Measurements from ENCODE around the gene RTCB.
"Not testable (repeated sequence)": the region's sequence is repeated elsewhere in the genome, so short reads cannot be mapped to it uniquely, and the experiment has no call there.

Gene RTCB

GRCh38 chr22:32385681-32386080 lies 26.4 kb downstream of the RTCB start:
- DNase-seq: no peak

DNA sequence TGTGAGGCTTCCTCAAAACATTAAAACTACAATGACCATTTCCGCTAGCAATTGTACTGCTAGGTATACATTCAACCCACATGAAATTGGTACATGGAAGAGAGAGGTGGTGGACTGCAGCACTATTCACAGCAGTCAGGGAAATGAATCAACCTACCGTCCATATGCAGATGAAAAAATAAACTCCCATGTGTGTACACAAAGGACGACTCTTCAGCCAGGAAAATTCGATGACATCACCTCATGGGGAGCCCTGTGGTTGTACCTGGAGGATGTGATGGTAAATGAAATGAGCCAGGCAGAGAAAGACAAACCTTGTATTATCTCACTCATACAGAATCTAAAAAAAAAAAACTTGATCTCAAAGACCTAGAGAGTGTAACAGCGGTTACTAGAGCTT lies 31.1 kb downstream of the RTCB start:
- no peak for DNase-seq

- no peak for DNase-seq
Measured at GRCh38 chr22:32378707-32379272, 33.3 kb downstream of the RTCB start.

DNA sequence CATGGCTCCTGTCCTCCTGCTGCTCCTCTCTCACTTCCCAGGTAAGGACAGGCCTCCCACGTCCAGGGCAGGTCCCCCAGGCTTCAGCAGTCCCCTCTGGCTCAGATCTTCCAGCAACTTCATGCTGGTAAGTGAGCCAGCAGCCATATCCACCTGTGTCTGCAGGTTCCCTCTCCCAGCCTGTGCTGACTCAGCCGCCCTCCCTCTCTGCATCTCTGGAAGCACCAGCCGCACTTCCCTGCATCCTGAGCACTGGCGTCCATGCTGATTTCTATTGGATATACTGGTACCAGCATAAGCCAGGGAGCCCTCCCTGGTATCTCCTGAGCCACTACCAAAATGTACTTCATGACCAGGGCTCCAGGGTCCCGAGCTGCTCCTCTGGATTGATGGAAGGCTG lies 35.4 kb downstream of the RTCB start:
- DNase-seq: no peak

GRCh38 chr22:32375678-32376450 lies 36.2 kb downstream of the RTCB start:
- no peak for DNase-seq

DNA sequence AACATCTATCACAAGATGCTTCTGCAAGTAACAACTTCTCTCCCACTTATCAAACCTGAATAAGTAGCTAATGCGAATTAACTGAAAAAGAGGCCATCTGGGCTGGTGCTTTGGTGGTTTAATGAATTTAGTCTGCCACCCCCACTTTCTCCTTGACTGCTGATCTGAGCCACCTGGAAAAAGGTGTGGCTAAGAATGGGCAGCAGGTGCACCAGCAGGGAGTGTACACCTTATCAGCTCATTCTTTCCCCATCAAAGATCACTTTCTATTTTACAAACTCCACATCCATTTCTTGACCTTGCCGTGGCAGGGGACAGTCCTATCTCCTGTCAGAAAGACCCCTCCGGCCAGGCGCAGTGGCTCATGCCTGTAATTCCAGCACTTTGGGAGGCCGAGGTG lies 47.8 kb downstream of the RTCB start:
- DNase-seq: no peak

DNA sequence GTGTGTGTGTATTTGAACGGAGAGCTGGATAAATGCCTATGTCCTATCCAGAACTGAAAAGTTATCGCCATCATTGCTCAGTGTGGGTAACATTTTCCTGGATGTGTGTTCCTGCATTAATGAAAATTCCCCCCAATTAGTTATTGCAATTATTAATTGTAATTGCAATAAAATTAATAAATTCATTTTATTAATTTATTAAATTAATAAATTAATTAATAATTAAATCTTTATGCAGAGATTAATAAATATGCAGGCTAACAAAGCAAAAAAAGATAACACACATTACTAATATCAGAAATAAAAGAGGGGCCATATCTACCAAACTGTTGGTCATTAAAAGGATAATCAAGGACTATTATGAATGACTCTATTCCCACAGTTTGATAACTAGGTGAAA lies 50.8 kb downstream of the RTCB start:
- no peak for DNase-seq

GRCh38 chr22:32360096-32360495 lies 52.0 kb downstream of the RTCB start:
- DNase-seq: not testable (repeated sequence)

DNA sequence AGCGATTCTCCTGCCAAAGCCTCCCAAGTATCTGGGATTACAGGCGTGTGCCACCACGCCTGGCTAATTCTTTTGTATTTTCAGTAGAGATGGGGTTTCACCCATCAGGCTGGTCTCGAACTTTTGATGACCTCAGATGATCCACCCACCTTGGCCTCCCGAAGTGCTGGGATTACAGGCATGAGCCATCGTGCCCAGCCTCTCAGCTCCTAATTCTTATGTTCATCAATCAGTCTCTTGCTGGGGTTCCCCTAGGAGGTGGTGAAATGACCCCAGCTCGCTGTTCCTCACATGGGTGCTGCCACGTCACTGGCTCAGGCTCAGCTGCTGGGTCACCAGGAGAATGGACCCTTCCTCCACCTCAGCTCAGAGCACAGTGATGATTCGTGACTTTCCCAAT lies 54.5 kb downstream of the RTCB start, which contains the start of gene RFPL3:
Gene RFPL3, plus strand, starts transcription at position 301 of the 400 bp plus-strand sequence. CDS start 205 bp downstream, outside the sequence.
- DNase-seq: not testable (repeated sequence)

DNA sequence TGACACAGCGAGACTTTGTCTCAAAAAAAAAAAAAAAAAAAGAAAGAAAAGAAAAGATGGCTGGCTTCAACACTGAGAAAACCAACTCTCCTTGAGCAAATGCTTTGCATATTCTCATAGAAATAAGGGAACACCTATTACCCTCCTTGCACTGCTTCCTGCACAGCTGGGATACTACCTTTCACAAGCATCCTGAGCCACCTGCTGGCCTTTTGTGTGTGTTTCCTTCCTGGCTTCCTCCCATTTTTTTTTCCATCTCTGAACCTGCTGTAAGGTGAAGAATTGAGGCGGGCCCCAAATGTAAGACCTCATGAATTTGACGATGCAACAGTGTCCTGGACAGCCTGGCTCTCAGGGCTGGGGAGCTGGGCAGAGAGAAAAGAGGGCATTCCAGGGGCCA lies 56.3 kb downstream of the RTCB start:
- no peak for DNase-seq

- DNase-seq: no peak
Measured at GRCh38 chr22:32354360-32355351, 57.4 kb downstream of the RTCB start.

DNA sequence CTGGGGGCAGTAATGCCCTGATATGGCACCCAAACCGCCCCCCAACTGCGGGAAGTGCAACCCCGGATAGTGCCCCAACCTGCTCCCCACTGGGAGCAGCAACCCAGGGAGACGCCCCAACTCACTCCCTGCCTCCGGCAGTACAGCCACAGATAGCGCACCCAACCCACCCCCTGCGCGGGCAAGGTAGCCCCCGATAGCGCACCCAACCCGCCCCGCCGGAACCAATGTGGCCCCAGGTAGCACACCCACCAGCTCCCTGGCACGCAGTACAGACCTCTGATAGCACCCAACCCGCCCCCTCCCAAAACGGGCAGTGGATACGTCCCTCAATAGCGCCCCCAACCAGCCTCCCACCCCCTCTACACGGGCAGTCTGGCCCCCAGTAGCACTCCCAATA lies 58.2 kb downstream of the RTCB start:
- no peak for DNase-seq

DNA sequence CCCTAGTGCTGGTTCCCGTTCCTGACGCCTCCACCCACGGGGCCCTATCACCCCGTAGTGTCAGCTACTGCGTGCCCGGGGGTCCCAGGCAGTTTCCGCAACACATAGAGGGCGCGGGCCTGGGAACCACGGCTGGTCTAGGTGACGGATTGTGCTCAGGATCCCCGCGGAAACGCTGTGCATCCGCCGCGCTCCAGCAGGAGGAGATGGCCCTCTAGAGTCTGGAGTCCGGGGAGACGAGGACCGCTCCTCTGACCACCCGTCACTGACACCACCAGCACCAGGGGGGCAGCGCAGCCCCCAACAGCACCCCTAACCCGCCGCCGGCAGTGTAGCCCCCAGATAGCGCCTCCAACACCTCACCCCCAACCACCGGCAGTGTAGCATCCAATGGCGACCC lies 58.8 kb downstream of the RTCB start:
- DNase-seq: no peak

DNA sequence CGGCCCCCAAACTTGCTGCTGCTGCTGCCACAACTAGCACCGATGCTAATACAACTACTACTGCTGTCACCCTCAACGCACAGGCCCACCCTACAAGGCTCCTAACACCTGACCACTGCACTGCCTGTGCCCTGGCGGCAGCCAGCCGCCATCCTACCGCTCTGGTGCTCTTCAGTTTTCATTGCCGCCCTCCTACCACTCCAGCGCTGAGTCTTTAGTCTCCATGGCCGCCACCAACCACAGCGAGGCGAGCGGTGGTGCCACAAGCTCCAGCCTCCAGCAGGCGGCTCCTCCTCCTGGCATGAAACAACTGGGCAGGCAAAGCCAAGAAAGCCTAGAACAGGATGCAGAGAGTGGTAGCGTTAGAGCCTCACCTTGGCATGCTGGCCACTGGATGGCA lies 59.4 kb downstream of the RTCB start:
- DNase-seq: no peak

DNA sequence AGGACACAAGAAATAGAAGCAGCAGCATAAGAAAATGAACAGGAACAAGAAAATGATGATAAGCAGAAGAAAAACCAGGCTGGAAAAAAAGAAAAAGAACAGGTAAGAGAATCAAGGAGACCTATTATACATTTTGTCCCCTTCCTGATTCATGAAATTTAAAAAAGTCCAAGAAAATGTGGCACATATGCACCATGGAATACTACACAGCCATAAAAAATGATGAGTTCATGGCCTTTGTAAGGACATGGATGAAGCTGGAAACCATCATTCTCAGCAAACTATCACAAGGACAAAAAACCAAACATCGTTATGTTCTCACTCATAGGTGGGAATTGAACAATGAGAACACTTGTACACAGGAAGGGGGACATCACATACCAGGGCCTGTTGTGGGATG lies 60.2 kb downstream of the RTCB start:
- DNase-seq: not testable (repeated sequence)

DNA sequence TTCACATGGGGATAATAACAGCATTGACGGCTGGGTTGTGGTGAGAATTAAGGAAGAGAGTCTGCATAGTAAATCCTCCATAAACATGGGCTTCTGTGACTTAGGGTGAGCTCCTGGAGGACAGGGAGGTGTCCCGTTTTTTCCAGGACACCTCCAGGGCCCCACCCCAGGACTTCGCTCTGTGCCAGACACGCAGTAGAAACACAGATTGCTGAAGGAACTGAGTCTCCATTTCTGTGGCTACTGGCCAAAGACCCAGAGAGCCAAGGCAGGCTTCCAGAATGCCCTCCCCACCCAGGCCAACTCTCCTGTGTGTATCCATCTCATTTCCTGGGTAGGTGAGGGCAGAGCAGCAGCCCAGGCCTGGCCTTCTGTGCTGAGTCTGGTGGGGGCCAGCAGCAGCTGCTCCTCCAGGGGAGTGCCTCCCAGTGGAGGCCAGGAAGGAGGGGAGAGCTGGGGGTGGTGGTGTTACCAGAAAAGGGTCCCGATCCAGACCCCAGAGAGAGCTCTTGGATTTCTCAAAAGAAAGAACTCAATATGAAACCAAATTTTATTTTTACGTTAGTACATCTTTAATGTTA lies 63.9 kb downstream of the RTCB start:
- DNase-seq: no peak

DNA sequence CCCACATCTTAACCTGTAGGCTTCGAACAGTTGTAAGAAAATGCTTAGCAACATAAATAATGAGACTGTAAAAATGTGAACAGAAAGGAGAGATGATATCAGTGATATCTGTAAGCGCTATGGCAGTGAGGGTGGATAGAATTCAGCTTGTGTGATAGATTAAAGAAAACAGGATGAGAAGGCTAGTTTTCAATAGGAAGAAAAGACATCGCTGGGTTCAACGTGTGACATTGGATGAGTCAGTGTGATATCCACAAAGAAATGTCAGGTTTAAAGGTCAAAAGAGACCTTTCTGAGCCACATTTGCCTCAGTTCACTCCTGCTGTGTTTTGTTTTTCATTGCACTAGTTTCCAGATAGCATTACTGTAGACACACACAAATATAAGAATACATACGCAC lies 68.1 kb downstream of the RTCB start:
- no peak for DNase-seq

- DNase-seq: no peak
Measured at GRCh38 chr22:32342977-32343376, 69.1 kb downstream of the RTCB start.

DNA sequence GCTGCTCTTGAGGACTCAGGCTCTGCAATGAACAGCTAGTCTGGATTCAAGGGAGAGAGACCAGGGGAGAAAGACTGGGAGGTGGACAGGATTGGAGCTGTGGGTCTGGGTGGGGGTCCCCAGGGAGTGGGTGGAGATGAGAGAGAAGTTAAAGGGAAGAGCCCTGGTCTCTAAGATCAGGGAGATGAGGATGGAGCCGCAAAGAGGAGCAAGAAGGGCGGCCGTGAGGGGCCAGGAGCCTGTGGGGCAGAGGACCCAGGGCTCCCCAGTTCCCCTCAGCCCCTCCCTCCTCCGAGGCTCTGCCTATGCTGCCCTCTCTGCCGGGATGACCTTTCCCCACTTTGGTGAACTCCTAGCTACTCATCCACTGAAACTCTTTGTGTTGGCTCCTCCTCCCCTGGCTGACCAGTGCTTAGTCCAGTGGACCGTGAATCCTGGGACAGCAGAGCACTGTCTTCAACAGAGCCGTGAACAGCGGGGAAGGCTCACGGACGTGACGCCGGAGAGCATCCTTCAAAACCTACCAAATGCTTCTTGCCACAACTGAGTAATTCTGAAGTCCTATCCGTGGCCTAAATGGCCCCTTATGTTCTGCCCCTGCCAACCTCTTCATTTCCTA lies 70.8 kb downstream of the RTCB start:
- DNase-seq: no peak

DNA sequence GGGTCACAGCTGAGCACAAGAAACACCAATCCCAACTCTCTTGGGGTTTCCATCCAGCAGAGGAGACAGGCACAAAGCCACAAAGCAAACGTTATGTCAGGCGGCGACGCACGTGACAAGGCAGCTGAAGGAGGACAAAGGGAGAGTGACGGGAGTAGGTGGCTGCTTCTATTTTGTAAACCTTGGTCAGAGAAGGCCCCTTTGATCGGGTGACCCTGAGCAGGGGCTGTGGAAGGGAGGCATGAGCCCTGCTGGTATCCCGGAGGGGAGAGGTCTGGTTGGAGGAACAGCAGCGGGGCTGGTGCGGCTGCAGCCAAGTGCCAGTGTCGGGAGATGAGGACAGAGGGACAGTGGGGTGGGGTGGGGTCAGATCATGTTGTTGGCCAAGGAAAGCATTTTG lies 71.6 kb downstream of the RTCB start:
- DNase-seq: no peak

DNA sequence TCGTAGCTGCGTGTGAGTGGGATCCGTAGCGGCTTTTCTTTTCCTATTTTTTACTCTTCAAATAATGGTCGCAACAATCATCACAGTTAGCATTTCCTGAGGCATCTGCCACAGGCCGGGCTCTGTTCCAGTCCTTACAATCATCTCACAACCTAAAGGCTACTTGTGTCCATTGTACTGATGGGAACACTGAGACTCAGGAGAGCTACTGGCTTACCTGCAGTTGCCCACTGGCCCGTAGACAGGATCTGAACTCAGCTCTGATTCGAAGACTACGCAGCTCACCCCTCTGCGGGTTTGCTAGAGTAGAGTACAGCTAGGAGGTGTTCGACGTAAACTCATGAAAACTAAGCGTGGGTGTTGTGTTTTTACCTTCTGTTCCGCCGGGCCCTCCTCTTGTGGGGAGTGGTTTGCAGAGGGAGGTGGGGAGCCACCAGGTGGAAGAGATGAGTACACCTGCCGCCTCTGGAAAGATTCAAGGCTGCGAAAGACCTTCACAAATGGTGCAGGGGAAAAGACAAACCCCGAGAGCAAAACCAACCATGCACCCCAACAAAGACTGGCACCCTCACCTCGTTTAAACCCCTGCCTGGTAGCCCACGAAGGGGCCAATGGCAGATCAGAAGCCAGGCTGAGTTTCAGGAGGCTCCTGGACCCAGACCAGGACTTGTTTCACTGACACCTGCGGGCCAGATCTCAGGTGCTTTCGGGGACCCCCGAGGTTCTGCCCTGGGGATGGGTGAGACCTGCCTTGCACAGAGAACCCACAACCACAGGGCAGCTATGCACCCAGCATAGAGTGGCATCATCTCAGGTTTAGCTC lies 72.6 kb downstream of the RTCB start:
- no peak for DNase-seq

GRCh38 chr22:32338757-32339156 lies 73.3 kb downstream of the RTCB start:
- DNase-seq: no peak

Measured in activated CD4-positive, alpha-beta T cell treated with anti-CD3 and anti-CD28 coated beads, Interleukin-2, amount 50 U/mL, for 1 hour (primary cell).